ENCODE measurements around the gene EEF1A2.

The EEF1A2 gene

DNA sequence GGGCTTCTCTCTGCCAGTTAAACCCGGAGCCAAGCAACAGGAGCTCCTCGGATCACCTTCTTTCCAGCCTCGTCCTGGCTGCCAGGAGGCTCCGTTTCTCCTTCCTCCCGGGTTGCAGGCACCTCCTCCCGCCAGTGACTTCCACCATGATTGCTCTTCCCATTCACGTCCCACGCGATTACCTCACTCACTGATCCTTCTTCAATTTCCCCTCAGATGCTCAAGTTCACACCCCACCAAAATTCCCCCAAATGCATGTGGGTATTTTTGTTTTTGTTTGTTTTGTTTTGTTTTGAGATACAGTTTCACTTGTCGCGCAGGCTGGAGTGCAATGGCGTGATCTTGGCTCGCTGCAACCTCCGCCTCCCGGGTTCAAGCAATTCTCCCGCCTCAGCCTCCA lies 51.6 kb downstream of the EEF1A2 start:
- no peak for DNase-seq

DNA sequence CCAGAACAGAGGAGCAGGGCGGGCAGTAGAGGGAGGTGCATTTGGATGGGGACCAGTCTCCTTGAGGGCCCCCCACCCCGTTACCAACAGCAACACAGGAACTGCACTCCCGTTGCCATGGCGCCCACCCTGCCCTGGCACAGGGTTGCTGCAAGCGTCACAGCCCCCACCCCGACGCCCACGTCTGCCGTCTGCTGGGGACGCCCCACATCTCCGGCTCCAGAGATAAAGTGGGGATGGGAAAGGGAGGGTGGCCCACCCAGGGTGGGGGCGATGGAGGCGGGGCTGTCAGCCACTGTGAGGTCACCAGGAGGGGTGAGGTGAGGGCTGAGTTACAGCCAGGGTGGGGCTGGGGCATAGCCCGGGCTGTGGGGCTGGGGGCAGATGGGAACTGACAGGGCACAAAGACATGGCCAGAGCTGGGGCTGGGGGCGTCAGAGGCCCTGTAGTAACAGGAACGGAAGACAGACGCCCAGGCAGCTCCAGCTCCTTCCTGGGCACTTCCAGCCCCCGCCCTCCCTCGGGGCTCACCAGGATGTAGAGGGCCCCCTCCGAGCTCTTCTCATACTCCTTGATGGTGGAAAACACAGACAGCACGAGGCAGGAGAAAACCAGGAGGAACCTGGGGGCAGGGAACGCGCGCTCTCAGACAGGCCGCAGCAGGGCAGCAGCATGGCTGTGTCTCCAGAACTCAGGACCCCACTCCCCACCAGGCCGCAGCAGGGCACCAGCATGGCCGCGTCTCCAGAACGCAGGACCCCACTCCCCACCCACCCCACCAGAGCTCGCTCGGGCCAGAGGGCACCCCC lies 52.5 kb downstream of the EEF1A2 start:
- DNase-seq: no peak

DNA sequence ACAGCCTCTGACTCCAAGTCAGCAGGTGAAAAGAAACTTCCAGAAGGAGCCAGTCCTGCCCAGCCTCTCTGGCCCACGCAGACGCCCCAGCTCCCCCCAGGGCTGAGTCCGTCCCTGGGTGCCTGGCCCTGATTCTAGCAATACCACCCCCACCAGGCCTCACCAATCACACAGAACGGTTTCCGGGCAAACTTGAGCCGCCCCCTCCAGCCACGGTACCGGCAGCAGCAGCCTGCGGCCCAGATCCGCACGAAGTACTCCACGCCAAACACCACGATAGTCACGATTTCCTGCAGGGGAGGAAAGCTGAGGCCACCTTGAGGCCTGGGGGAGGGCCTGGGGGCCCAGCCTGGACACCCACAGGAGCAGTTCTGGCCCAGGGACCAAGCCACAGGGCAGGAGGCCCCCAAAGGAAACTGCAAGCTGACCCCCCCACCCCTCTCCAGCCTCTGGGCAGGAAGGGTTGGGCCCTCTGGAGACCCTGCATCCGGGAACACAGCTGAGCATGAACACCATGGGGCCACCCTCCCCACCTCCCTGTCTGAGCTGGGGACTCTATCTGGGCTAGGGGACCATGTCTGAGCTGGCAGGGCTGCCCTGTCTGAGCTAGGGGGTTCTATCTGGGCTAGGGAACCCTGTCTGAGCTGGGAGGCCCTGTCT lies 53.7 kb downstream of the EEF1A2 start:
- DNase-seq: no peak

DNA sequence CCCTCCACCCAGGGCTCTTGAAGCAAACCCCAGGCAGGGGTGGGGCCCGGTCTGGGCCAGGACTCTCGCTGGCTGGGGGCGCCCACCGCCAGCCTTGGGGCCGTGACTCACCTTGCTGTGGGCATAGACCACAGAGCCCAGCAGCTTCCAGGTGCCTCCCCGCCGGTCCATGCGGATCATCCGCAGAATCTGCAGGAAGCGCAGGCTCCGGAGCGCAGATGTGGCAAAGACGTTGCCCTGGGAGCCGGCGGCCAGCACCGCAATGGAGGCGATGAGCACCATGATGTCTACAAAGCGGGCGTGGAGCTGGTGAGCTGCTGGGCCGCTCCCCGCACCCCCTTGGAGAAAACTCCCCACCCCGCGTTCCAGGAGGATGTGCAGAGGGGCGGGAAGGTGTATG lies 54.3 kb downstream of the EEF1A2 start:
- DNase-seq: no peak

DNA sequence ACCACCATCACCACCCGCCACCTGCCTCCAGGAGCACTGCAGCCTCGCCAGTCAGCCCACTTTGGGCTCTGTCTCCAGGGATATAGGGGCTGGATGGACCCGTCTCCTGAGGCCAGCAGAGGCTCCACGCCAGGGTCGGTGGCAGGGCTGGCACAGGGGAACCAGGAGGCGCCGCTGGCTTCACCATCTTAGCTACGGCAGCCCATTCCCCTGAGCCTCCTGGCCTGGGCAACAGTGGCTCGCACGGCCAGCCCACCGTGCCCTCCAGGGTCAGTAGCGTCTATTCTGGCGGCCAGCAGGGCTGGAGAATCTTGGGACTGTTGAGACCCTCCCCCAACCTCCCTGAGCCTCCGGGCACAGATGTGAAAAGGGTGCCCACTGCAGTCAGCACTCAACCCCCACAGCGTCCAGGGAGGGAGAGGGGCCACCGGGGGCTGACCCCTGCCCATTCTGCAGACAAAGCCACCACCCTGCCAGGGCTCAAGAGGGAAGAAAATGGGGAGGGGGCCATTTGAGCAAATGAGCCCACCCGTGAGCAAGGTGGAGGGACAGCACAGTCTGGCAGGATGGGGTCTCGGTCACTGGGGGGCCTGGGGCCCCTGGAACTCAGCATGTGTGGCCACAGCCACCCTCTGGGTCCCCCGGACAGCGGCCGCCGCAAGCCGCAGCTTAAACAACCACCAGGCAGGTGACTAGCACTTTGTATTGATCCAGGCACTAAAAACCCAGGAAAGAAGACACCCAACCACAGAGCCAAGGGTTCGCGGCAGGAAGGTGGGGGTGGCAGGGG lies 55.1 kb downstream of the EEF1A2 start:
- no peak for DNase-seq

DNA sequence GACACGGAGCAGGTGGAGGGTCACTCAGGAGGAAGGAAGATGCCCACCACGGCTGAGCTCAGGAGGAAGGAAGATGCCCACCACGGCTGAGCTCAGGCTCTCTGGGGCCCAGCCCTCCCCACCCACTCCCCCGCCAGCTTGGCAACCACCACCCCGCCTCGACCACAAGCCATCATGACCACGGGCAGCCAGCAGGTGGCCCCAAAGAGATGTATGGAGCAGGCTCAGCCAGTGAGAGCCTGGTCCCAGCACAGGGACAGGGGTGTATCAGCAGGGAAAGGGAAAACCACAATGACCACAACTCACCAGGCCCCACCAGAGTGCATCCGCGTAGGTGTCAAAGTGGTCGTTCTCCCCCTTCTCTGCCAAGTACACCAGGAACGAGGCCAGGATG lies 56.8 kb downstream of the EEF1A2 start:
- DNase-seq: no peak

DNA sequence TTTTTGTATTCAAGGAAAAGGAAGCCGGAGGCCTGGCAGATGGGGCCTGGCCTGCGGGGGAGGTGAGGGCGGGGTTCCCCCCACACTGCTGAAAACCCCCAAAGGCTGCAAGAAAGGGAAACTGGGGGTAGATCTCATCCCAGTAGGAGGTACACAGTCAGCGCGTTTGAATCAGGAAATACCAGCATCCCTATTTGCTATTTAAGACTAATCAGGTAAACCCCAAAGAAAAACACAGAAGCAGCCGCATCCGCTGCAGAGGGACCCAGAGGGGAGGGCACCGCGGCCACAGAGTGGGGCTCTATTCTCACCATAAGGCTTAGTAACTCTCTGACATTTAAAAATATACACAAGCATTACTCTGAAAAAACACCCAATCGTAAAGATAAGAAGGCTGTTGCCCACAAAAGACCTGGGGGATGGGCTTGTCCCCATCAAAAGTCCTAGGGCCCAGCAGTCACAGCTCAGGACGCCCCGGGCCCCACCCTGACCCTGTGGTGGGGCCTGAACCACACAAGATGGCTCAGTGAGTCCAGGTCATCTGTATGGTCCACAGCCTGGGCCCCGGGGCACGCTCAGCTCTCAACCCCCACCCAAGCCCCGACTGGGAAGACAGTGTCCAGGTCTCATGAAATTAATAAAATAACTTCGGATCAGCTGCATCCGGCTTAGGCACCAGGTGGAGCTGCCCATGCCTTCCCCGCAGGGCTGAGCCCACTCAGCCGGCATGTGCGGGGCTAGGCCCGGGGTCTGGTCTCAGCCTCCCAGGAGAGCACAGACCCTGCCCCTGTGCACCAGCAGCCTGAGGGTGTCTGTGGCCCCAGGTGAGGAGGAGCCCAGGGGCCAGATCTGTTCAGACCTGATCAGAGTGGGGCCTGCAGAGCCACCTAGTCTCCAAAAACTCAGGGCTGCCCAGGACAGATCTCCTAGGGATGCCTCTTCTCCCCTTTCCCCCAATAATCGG lies 57.5 kb downstream of the EEF1A2 start:
- no peak for DNase-seq

DNA sequence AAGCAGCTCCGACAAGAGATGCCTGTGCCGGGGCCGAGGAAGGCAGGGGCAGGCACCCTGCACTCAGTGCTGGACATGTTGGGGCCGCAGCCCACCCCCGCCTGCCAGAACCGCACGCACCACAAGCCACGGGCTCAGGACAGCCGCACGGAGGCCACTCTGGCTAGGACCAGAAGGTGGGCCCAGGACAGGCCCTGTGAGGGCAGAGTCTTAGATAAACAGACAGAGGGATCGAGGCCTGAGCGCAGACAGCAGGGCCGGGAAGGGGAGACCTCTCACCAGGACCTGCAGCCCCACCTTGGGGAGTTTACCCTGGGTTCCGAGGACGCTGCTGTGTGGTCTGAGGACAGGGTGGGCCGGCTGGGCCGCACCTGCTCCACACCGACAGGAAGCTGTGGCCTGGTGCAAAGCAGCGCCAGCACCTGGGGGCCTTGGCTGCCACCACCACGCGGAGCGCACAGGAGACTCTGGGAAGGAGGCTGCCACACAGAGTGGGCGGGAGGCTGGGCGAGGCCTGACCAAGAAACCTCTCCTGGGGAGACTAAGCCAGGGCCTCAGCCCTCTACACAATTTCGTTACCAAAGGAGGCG lies 58.4 kb downstream of the EEF1A2 start:
- DNase-seq: no peak

DNA sequence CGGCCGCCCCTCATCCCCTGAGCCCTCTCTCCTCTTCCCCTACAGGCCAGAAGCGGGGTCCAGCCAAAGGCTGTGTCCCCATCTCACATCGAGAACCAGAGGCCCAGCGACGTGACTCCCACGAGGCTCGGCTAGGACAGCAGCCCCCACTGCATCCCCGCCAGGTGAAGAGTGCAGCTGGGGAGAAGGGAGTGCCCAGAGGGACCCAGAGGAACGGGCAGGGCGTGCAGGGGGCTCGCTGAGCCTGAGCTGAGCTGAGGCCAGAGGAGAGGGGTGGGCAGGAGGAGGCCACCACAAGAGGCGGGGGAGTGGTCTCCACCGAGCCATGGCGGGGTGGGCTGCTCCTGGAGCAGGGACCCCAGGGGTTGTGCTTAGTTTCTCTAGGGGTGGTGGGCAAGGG lies 59.0 kb downstream of the EEF1A2 start:
- DNase-seq: no peak

DNA sequence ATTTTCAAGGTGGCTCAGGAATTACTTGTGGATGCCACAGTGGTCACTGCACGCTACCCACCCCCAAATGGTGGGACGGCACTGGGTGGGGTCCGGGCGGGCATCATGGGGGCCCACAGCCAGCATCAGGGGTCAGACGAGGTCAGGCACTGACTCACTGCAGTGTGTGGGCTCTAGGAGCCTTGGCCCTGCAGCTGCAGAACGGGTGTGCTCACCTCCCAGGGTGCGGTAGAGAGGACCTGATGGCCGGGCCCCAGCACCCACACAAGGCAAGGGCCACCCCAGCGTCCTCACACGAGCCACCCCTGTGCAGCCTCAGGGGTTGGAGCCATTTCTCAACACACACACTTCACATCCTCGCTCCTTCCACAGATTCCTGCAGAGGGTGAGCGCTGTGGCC lies 60.8 kb downstream of the EEF1A2 start:
- DNase-seq: no peak
